K562 (cell line): ENCODE results near the gene MAD2L1BP. TPM values are rescaled to one million over a fixed set of nuclear protein-coding genes. Genes with fewer than 3 reads are reported as not detected.

Experiments
- C11orf30 ChIP-seq: fragments of 450-650 bp; IDR thresholded peaks from 2 replicates; pipeline ENCODE4 v1.6.1; 2016; ENCODE audit warnings: low read depth, mild to moderate bottlenecking
- CBX5 ChIP-seq: IDR thresholded peaks from 2 replicates; pipeline ENCODE4 v1.6.1; 2014; ENCODE audit warnings: low read depth, borderline replicate concordance
- CTCF ChIP-seq, 3 experiments: IDR thresholded peaks in 2 of 3; conservative IDR thresholded peaks in 1 of 3; 2 replicates each; pipeline ENCODE4 v1.5.1; 2011 to 2012; ENCODE audit warnings: low read length in 3 of 3, mild to moderate bottlenecking in 3 of 3, control low read depth in 2 of 3, improper control_type of control experiment in 1 of 3, inconsistent platforms in 1 of 3, low read depth in 1 of 3, mixed read lengths in 1 of 3, moderate library complexity in 1 of 3; ENCODE audit not compliant: insufficient read depth in 2 of 3
- EZH2 ChIP-seq: IDR thresholded peaks from 2 replicates; pipeline ENCODE4 v1.6.1; 2012; ENCODE audit warnings: low read depth, mild to moderate bottlenecking, inconsistent platforms, low read length, borderline replicate concordance
- FOXK1 ChIP-seq: sonication (generic); formaldehyde crosslinking; IDR thresholded peaks from 2 replicates; pipeline ENCODE4 v1.8.0; 2022; ENCODE audit warnings: missing genetic modification reagents, mild to moderate bottlenecking, borderline replicate concordance
- HCFC1 ChIP-seq: IDR thresholded peaks from 2 replicates; pipeline ENCODE4 v1.6.1; 2012; ENCODE audit warnings: low read depth, low read length, improper control_type of control experiment
- HDAC1 ChIP-seq, 2 experiments: fragments of 450-650 bp; IDR thresholded peaks; 2 replicates each; pipeline ENCODE4 v1.6.1; 2016 to 2017; ENCODE audit warnings: inconsistent platforms in 1 of 2, mild to moderate bottlenecking in 1 of 2, moderate library complexity in 1 of 2
- HOXB6 ChIP-seq: fragments of 250-450 bp; sonication (Bioruptor Pico); IDR thresholded peaks from 2 replicates; pipeline ENCODE4 v1.5.1; 2022; ENCODE audit warnings: mild to moderate bottlenecking, borderline replicate concordance
- IRF9 ChIP-seq: fragments of 450-650 bp; IDR thresholded peaks from 2 replicates; pipeline ENCODE4 v1.6.1; 2016; ENCODE audit warnings: missing biosample characterization, missing genetic modification characterization
- MCM5 ChIP-seq: fragments of 450-650 bp; IDR thresholded peaks from 2 replicates; pipeline ENCODE4 v1.6.1; 2016; ENCODE audit warnings: low read depth
- MXI1 ChIP-seq: IDR thresholded peaks from 2 replicates; pipeline ENCODE4 v1.6.1; 2011; ENCODE audit warnings: low read depth, mild to moderate bottlenecking, improper control_type of control experiment, low read length
- RNF2 ChIP-seq: sonication (generic); IDR thresholded peaks from 2 replicates; pipeline ENCODE4 v1.6.1; 2016
- SIN3B ChIP-seq: fragments of 450-650 bp; IDR thresholded peaks from 2 replicates; pipeline ENCODE4 v1.6.1; 2017; ENCODE audit warnings: low read depth, mild to moderate bottlenecking, moderate library complexity
- SMARCE1 ChIP-seq: fragments of 450-650 bp; IDR thresholded peaks from 2 replicates; pipeline ENCODE4 v1.7.1; 2016; ENCODE audit warnings: mild to moderate bottlenecking
- SREBF2 ChIP-seq: sonication (generic); formaldehyde crosslinking; IDR thresholded peaks from 2 replicates; pipeline ENCODE4 v1.4.0; 2020; ENCODE audit warnings: mild to moderate bottlenecking, missing genetic modification reagents
- WHSC1 ChIP-seq: IDR thresholded peaks from one replicate; pipeline ENCODE4 v1.6.1; 2012; ENCODE audit warnings: low read length, control low read depth, inconsistent platforms
- ZBED1 ChIP-seq: IDR thresholded peaks from 2 replicates; pipeline ENCODE4 v1.6.1; 2014
- ZBTB17 ChIP-seq: fragments of 450-650 bp; formaldehyde crosslinking; IDR thresholded peaks from 2 replicates; pipeline ENCODE4 v1.4.0; 2020; ENCODE audit warnings: mild to moderate bottlenecking
- ZC3H4 ChIP-seq: sonication (generic); formaldehyde crosslinking; IDR thresholded peaks from 2 replicates; pipeline ENCODE4 v1.9.0; 2021; ENCODE audit warnings: missing genetic modification reagents, borderline replicate concordance
- ZC3H8 ChIP-seq: fragments of 450-650 bp; IDR thresholded peaks from 2 replicates; pipeline ENCODE4 v1.6.1; 2017
- ZNF133 ChIP-seq: fragments of 250-450 bp; sonication (Bioruptor Pico); IDR thresholded peaks from 2 replicates; pipeline ENCODE4 v1.4.0; 2020; ENCODE audit warnings: mild to moderate bottlenecking
- ZNF23 ChIP-seq: fragments of 250-450 bp; sonication (Bioruptor Pico); IDR thresholded peaks from 2 replicates; pipeline ENCODE4 v1.4.0; 2020; ENCODE audit warnings: mild to moderate bottlenecking
- ZNF77 ChIP-seq: fragments of 250-450 bp; sonication (Bioruptor Pico); IDR thresholded peaks from 2 replicates; pipeline ENCODE4 v1.5.0; 2020
- ZNF778 ChIP-seq: fragments of 450-650 bp; formaldehyde crosslinking; IDR thresholded peaks from 2 replicates; pipeline ENCODE4 v1.4.0; 2020; ENCODE audit warnings: mild to moderate bottlenecking, moderate library complexity
- polyA plus RNA-seq, 8 experiments: library from polyadenylated mRNA; depleted of rRNA in 4 of 8; stranded (reverse) in 5 of 8; unstranded in 3 of 8; fragments of >200 nt; fragmentation: Nextera tagmentation in 2 of 8; fragmentation: Illumina TruSeq in 1 of 8; extraction: Ambion mirVana in 2 of 8; extraction: Trizol in 1 of 8; gene quantifications; 2 replicates each; pipeline versions ENCODE4 v1.2.1 to v1.2.3, GENCODE V29; 2011 to 2014; ENCODE audit warnings: inconsistent platforms in 1 of 8, missing spikeins in 1 of 8
- total RNA-seq, 7 experiments: library from RNA; depleted of rRNA in 6 of 7; stranded (reverse); fragments of >200 nt in 6 of 7; fragmentation: Illumina TruSeq in 2 of 7; extraction: Trizol in 2 of 7; gene quantifications; 2 replicates each; pipeline versions ENCODE4 v1.2.1 to v1.2.3, GENCODE V29; 2011 to 2021; ENCODE audit warnings: low replicate concordance in 1 of 7
- TF ChIP-seq, protein P1 (sequence below): sonication (generic); formaldehyde crosslinking; IDR thresholded peaks from 2 replicates; pipeline ENCODE4 v1.8.0; 2022; ENCODE audit warnings: mild to moderate bottlenecking, missing genetic modification reagents

The MAD2L1BP gene
- total and polyA plus RNA-seq, 9 of the 15 experiments (the other 6 are each of a cell fraction or from before 2014, with no cell fraction given) = 69.7 to 321 (median 111) TPM

DNA sequence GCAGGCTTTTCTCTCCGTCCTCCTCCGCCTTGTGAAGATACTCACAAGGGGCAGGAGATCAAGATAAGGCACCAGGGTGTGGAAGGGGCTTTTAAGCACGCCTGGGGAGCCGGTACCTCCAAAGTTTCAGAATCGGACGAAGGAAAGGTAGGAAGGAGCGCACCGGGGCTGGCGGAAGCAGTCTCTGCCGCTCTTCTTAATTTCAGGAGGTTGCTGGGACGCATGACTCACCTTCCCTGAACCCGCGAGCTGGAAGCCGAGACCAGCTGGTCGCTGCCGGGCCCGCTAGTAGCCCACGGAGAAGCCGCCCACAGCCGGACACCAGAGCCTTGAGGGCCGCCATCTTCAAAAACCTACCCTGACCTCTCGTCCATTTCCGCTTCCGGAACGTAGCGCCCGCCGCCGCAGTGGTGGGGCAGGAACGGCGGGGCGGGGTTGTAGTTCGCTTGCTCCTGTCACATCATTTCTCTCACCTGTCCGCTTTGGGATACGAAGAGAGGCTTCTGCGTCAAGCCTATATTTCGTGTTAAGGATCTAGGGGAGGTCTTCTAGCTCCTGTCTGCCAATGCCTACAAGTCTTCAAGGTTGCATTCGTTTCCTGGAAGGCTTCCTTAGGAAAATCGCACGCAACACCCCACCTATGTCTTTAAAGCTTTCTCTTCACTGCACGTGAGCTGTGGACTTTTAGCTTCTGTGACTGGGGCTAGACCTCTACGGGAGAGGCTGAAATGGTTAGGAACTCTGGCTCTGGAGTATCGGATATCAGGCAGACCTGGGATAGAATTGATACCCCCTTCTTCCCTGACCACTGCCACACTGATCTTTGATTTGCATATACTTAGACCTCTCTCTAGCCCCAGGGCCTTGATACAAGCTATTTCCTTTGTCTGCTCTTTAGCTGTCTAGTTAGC lies 52.1 kb downstream of the MAD2L1BP start, which contains the start of gene MRPS18A (continued):
- no peak for TF ChIP-seq CTCF (IDR thresholded peaks at IDR 0.05 in 2 of 3, conservative IDR thresholded peaks at IDR 0.05 in 1 of 3; ENCODE audit: insufficient read depth in 2 of 3, low read depth in 1 of 3, low read length in 3 of 3)
- TF ChIP-seq SREBF2 = no peak
- no peak; the same call in 1 of the 2 replicates for TF ChIP-seq CBX5
- TF ChIP-seq ZNF133 (CRISPR knock-in tag) = no peak
- TF ChIP-seq MXI1 = no peak
- TF ChIP-seq WHSC1 = no peak
- no peak for TF ChIP-seq IRF9 (tag)
- no peak for TF ChIP-seq EZH2
- TF ChIP-seq HDAC1 (IDR thresholded peaks at IDR 0.05) = peak in 1 of 2 experiments; percentile 78; a peak in 2 of 4 replicates
- TF ChIP-seq FOXK1 = no peak
- TF ChIP-seq HCFC1 = peak; percentile 76
- no peak for TF ChIP-seq ZBED1
- peak; percentile 97 for TF ChIP-seq C11orf30
- TF ChIP-seq ZC3H4 (CRISPR knock-in tag) = no peak
- TF ChIP-seq, protein P1, sequence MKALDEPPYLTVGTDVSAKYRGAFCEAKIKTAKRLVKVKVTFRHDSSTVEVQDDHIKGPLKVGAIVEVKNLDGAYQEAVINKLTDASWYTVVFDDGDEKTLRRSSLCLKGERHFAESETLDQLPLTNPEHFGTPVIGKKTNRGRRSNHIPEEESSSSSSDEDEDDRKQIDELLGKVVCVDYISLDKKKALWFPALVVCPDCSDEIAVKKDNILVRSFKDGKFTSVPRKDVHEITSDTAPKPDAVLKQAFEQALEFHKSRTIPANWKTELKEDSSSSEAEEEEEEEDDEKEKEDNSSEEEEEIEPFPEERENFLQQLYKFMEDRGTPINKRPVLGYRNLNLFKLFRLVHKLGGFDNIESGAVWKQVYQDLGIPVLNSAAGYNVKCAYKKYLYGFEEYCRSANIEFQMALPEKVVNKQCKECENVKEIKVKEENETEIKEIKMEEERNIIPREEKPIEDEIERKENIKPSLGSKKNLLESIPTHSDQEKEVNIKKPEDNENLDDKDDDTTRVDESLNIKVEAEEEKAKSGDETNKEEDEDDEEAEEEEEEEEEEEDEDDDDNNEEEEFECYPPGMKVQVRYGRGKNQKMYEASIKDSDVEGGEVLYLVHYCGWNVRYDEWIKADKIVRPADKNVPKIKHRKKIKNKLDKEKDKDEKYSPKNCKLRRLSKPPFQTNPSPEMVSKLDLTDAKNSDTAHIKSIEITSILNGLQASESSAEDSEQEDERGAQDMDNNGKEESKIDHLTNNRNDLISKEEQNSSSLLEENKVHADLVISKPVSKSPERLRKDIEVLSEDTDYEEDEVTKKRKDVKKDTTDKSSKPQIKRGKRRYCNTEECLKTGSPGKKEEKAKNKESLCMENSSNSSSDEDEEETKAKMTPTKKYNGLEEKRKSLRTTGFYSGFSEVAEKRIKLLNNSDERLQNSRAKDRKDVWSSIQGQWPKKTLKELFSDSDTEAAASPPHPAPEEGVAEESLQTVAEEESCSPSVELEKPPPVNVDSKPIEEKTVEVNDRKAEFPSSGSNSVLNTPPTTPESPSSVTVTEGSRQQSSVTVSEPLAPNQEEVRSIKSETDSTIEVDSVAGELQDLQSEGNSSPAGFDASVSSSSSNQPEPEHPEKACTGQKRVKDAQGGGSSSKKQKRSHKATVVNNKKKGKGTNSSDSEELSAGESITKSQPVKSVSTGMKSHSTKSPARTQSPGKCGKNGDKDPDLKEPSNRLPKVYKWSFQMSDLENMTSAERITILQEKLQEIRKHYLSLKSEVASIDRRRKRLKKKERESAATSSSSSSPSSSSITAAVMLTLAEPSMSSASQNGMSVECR = no peak
- no peak for TF ChIP-seq MCM5
- no peak for TF ChIP-seq HOXB6 (CRISPR knock-in tag)
- TF ChIP-seq SIN3B = peak; percentile 97
- no peak for TF ChIP-seq SMARCE1
- TF ChIP-seq ZNF23 (CRISPR knock-in tag) = no peak
- no peak for TF ChIP-seq ZNF77 (CRISPR knock-in tag)
- 0 out of 2 replicates have a peak, but pooled peaks have one; percentile 43 for TF ChIP-seq ZBTB17 (CRISPR knock-in tag)
- TF ChIP-seq ZC3H8 = no peak
- TF ChIP-seq ZNF778 (CRISPR knock-in tag) = no peak
- no peak for TF ChIP-seq RNF2
